GM08714 (cell line): ENCODE measurements around the gene EIF5A.

ENCODE experiments used
- H3K4me3 ChIP-seq: fragments of 200-500 bp; sonication (Bioruptor generic); 2 replicates; pipeline ENCODE4 v1.5.1; 2014; ENCODE audit warnings: mild to moderate bottlenecking, low read length, inconsistent platforms
- ZNF274 ChIP-seq: IDR thresholded peaks from 2 replicates; pipeline ENCODE4 v1.6.1; 2012; ENCODE audit warnings: mild to moderate bottlenecking, low read depth, low read length

The EIF5A gene

DNA sequence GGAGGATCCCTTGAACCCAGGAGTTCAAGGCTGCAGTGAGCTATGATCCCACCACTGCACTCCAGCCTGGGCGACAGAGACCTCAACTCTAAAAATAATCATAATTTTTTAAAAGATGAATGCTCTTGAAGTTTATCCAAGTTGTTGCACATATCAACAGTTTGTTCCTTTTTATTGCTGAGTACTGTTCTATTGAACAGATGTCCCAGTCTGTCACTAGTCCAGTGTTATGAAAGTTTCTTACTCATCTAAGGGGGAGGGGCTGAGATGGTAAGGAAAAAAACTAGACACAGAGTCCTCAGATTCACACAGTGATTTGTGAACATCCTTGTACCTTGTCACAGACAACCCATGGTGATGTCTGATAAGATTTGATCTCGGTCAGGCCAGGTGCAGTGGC lies 32.8 kb downstream of the EIF5A start:
- TF ChIP-seq ZNF274: no peak
- H3K4me3 ChIP-seq: no peak overlapping the region

DNA sequence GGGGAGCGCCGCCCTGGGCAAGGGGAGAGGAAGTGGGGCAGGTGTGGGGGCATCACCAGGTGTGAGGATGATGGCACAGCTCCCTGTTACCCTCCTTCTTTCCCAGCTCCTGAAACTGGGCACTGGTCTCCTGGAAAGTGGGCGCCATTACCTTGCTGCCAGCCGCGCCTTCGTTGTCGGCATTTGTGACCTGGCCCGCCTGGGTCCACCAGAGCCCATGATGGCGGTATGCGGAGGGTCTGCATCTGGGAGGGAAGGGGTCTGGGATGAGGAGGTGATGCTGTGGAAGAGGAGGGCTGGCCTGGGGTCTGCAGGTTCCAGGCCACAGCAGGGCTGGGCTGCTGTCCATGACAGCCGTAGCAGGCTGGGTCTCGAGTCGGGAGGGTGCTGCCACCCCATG lies 34.4 kb downstream of the EIF5A start:
- TF ChIP-seq ZNF274: no peak
- no peak overlapping the region for H3K4me3 ChIP-seq

DNA sequence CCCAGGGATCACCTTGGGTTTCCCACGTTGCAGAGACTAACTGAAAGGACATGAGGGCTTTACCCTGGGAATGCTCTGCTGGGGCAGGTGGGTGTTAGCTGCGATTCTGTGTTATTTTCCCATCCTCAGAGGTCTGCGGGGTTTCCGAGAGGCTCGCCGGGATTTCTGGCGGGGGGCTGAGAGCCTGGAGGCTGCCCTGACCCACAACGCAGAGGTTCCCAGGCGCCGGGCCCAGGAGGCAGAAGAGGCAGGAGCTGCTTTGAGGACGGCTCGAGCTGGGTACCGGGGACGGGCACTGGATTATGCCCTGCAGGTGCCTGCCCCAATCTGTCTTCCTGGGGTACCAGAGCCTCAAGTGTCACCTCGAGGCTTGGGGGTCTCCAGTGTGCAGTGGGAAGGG lies 35.8 kb downstream of the EIF5A start:
- H3K4me3 ChIP-seq: no peak overlapping the region
- TF ChIP-seq ZNF274: no peak

DNA sequence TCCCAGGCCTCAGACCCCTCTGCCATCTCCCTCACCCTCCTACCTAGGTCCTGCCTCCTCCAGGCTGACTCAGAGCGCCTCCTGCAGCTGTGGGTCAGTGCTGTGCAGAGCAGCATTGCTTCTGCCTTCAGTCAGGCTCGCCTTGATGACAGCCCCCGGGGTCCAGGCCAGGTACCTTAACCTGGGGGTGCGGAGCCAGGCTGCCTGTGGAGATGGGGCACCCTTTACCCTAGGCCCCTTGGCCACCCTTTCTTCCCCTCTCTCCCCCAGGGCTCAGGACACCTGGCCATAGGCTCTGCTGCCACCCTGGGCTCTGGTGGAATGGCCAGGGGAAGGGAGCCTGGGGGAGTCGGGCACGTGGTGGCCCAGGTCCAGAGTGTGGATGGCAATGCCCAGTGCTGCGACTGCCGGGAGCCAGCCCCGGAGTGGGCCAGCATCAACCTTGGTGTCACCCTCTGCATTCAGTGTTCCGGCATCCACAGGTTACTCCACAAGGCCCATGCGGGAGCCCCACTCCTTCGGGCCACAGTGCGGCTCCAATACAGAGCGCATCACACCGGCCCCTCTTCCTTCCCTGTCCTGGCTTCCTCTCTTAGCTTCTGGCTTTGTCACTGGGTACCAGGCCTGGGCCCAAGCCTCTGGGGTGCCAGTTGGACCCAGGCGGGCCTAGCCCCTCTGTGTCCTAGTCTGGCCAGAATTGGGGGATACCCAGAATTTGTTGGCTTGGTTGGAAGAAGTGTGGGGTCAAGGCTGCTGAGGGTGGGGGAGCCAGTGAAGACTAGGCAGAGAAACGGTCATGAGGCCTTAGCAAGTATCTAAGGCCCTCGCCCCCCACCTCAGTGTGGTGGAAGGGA lies 39.6 kb downstream of the EIF5A start:
- TF ChIP-seq ZNF274: no peak
- no peak overlapping the region for H3K4me3 ChIP-seq

DNA sequence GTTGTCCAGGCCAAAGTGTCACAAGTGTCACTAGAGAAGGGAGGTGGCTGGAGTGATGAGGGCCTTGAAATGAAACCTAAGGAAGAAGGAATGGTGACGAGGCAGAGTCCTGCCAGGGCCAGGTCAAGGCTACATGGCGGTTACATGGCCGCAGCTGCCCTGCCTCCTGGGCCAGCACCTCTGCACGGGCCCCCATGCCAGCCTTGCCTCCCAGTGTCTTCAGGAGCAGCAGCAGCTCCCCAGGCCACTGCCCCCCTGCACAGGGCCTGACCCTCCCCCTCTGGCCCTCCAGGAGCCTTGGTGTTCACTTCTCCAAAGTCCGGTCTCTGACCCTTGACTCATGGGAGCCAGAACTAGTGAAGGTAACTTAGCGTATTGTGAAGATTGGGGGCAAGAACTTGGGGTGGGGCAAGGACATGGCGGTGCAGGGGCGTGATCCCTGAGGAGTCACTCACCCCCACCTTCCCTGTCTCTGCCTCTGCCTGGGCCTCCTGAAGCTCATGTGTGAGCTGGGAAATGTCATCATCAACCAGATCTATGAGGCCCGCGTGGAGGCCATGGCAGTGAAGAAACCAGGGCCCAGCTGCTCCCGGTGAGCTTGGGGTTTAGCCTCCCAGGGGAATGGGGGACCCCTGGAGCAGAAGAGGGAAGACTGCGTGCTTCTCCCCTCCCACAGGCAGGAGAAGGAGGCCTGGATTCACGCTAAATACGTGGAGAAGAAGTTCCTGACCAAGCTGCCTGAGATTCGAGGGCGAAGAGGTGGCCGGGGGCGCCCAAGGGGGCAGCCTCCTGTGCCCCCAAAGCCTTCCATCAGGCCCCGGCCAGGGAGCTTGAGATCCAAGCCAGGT lies 40.4 kb downstream of the EIF5A start:
- no peak for TF ChIP-seq ZNF274
- no peak overlapping the region for H3K4me3 ChIP-seq

DNA sequence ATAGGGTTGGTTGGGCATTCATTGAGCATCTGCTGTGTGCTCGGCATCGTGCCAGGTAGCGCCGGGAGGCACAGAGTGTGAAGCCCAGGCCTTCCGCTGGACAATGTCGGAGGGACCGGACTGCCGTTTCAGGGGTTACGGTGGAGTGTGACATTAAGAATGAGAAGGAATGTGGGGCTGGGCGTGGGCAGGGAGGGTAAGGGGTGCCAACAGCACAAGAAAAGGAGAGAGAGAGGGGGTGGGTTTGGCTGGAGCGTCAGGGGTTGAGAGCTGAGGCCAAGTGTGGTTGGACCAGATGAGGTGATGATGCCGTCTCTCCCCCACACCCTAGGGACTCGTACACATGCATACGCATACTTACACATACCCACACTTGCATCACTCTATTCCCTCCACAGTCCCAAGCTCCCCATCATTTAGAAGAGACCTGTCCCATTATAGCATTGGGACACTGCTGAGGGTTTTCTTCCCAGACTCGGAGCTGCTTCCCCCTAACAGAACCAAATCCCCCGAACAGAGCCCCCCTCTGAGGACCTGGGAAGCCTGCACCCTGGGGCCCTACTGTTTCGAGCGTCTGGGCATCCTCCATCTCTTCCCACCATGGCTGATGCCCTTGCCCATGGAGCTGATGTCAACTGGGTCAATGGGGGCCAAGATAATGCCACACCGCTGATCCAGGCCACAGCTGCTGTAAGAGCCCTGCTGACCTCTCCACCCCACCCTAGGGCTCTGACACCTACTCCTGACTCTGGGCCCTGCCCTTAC lies 41.2 kb downstream of the EIF5A start:
- no peak overlapping the region for H3K4me3 ChIP-seq
- no peak for TF ChIP-seq ZNF274

DNA sequence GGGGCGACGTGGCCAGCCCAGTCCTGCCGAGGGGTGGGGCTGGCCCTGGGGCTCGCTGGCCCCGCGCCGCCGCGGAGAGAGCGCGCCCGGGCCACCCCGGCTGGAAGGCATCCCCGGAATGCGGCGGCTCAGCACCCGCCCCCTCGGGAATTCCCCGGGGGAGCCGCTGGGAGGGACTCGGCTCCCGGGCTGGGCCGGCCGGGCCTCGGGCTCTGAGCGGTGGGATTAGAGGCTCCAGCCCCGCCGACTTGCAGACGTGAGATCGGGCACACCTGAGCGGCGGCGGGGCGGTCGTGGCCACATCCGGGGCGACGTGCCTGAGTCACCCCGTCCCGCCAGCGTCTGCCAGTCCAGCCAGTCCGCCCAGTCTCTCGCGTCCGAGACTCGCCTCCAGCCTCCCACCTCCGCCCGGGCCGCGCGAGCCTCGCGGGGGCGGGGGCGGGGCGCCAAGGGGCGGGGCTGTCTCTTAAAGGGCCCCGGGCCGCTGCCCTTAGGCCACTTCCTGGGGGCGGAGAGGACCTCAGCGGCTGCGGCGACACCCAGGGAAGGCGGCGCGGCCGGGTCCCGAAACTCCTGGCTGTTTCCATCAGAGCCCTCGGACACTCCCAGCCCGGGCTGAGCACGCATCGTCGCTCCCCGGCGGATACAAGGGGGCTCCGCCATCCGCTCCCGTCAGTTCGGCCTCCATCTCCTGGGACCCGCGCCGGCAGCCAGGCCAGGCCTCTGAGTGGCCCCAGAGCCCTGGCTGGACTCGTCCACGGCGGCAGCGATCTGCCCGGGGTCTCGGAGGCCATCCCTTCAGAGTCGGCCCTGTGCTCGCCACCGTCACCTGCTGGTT lies 44.5 kb downstream of the EIF5A start, which contains the start of gene KCTD11:
KCTD11 (plus strand) TSS at position 498 of the 838 bp plus-strand sequence.
- no peak for TF ChIP-seq ZNF274

DNA sequence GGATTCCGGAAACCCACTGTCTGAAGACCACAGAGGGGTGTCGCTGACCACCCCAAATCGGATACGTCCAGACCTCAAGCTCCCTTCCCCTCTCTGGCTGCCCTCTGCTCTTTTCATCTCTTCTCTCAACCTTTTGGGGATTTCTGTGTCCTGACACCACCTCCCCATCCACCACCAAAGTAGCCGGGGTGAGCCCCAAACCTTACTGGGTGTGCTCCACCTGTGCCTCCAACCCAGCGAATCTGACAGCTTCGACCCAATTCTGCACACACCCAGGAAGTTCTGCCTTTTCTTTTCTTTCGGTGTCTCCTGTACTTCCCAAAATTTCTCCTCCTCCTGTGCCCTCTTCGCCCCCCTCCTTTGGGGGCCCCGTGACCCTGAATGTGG lies 45.1 kb downstream of the EIF5A start:
- TF ChIP-seq ZNF274: no peak

More for the DNA sequence above, 44.5 kb downstream of the EIF5A start, which contains the start of gene KCTD11:
- H3K4me3 ChIP-seq: peak within 1 kb of the TSS; percentile 77

DNA sequence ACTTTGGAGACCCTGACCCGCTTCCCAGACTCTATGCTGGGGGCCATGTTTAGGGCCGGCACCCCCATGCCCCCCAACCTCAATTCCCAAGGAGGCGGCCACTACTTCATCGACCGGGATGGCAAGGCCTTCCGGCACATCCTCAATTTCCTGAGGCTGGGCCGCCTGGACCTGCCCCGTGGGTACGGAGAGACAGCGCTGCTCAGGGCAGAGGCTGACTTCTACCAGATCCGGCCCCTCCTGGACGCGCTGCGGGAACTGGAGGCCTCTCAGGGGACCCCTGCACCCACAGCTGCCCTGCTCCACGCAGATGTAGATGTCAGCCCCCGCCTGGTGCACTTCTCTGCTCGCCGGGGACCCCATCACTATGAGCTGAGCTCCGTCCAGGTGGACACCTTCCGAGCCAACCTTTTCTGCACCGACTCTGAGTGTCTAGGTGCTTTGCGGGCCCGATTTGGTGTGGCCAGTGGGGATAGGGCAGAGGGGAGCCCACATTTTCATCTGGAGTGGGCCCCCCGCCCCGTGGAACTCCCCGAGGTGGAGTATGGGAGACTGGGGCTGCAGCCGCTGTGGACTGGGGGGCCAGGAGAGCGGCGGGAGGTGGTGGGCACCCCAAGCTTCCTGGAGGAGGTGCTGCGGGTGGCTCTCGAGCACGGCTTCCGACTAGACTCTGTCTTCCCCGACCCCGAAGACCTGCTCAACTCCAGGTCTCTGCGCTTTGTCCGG lies 45.6 kb downstream of the EIF5A start:
- no peak overlapping the region; the same call in 1 of the 2 replicates for H3K4me3 ChIP-seq
- TF ChIP-seq ZNF274: no peak

More for the DNA sequence above, 45.1 kb downstream of the EIF5A start:
- peak overlapping the region; percentile 77 for H3K4me3 ChIP-seq

DNA sequence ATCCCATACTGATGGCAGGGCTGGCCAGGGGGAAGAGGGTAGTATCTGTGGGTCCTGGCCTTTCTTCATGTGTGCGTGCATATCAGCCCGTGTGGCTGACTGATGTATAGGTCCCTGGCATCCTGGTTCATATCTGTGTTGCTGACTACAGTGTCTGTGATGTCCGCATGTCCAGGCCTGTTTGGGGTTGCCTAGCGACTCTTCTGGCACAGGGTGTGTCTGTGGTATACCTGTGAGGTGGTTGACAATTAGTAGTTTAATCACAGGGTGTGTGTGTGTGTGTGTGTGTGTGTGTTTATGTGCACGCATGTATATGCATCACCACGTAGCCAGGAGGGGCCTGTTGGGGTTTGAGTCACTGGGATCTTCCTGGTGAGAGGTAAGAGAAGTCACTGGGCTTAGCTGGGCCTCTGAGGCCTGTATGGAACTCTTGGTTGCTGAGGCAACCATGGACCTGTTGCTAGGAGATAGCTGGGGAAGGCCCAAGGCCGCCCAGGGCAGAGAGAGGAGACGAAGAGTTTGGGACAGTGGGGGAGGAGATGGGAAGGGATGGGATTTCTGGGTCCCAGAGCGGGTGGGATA lies 46.9 kb downstream of the EIF5A start:
- H3K4me3 ChIP-seq: no peak overlapping the region
- TF ChIP-seq ZNF274: no peak

DNA sequence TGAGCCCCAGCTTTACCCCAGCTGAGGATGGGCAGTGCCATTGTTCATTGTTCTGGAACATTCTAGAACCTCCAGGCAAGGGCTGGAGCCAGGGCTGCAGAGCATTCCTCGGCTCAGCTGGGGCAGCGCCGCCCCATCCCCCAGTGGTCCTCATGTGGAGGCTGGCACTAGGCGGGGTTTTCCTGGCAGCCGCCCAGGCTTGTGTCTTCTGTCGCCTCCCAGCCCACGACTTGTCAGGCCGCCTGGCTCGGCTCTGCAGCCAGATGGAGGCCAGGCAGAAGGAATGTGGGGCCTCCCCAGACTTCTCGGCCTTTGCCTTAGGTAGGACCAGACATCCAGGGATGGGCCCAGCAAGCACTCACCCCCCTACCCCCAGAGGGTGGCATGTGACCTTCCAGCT lies 47.6 kb downstream of the EIF5A start, which contains the start of gene TMEM95:
TMEM95 (plus strand) TSS at position 104 of the 400 bp plus-strand sequence; CDS start at position 153, 49 bp downstream.
- TF ChIP-seq ZNF274: no peak
- no peak within 1 kb of the TSS for H3K4me3 ChIP-seq

DNA sequence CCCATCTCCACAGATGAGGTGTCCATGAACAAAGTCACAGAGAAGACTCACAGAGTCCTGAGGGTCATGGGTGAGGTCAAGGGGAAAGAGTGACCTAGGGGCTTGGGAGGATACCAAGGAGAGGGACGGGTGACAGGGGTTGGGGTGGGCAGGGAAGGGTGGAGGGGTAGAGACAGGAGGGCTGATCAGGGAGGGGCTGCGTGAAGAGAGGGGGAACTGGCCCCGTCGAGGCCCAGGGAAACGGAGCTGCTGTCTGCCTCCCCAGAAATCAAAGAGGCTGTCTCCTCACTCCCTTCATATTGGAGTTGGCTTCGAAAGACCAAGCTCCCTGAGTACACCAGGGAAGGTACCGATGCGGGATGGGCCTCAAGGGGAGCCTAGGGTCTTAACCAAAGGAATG lies 48.1 kb downstream of the EIF5A start:
- TF ChIP-seq ZNF274: no peak
- no peak overlapping the region for H3K4me3 ChIP-seq
